A673 (cell line): ENCODE measurements around the gene FRS2.

Experiments
- CTCF ChIP-seq: fragments of 300-800, 200-600 bp; sonication (generic); conservative IDR thresholded peaks from 2 replicates; pipeline ENCODE4 v1.5.1; 2017; ENCODE audit warnings: low read depth, mild to moderate bottlenecking, antibody characterized with exemption, low read length, moderate library complexity, mixed read lengths
- EZH2 ChIP-seq: fragments of 200-600 bp; sonication (generic); IDR thresholded peaks from 2 replicates; pipeline ENCODE4 v1.6.1; 2017; ENCODE audit warnings: borderline replicate concordance, low read depth, mild to moderate bottlenecking, mixed read lengths, antibody characterized with exemption, low read length; ENCODE audit not compliant: poor library complexity, severe bottlenecking

GRCh38 chr12:69600804-69601203 lies 130.6 kb downstream of the FRS2 start:
- TF ChIP-seq EZH2: no peak
- TF ChIP-seq CTCF: no peak
